OCI-LY7 (cell line): ENCODE results near the gene CLCN4. TPM values are rescaled to one million over a fixed set of nuclear protein-coding genes. Genes with fewer than 3 reads are reported as not detected.

ENCODE experiments used
- BruUV-seq: library from RNA; stranded (reverse); fragments of 400-500 nt; replicated peaks from 2 replicates; lab custom pipeline; 2021; lab: Mats Ljungman, UMichigan
- CTCF ChIA-PET: fragments of 300-600 bp; sonication (Branson Sonifier 250); formaldehyde crosslinking; loops from one replicate; lab custom pipeline; 2022; ENCODE audit warnings: antibody characterized with exemption; ENCODE audit not compliant: unreplicated experiment; lab: Charles Lee
- POLR2A ChIA-PET: fragments of 300-600 bp; sonication (Branson Sonifier 250); formaldehyde crosslinking; loops from one replicate; lab custom pipeline; 2022; ENCODE audit warnings: antibody characterized with exemption; lab: Charles Lee
- DNase-seq: peaks from one replicate; pipeline ENCODE4 v3.0.0-alpha.2; 2015; ENCODE audit warnings: low spot score
- H2AFZ ChIP-seq: fragments of 200-600 bp; sonication (generic), shearing (Covaris generic); 2 replicates; pipeline ENCODE4 v1.6.1; 2014; ENCODE audit warnings: mild to moderate bottlenecking, antibody characterized with exemption, low read length, moderate library complexity
- H3K27ac ChIP-seq: fragments of 200-600 bp; sonication (generic); 2 replicates; pipeline ENCODE4 v1.5.1; 2014; ENCODE audit warnings: mixed run types, low read depth, mild to moderate bottlenecking, moderate library complexity, low read length, inconsistent platforms; ENCODE audit not compliant: poor library complexity, severe bottlenecking
- H3K36me3 ChIP-seq: fragments of 200-600 bp; sonication (generic); 2 replicates; pipeline ENCODE4 v1.6.1; 2014; ENCODE audit warnings: mild to moderate bottlenecking, antibody characterized with exemption, low read length, moderate library complexity, mixed read lengths; ENCODE audit not compliant: insufficient read depth
- H3K4me1 ChIP-seq: fragments of 200-600 bp; sonication (generic); 2 replicates; pipeline ENCODE4 v1.5.1; 2014; ENCODE audit warnings: mild to moderate bottlenecking, low read length; ENCODE audit not compliant: insufficient read depth, poor library complexity, severe bottlenecking
- H3K4me2 ChIP-seq: fragments of 200-600 bp; sonication (generic); 2 replicates; pipeline ENCODE4 v1.6.1; 2014; ENCODE audit warnings: mild to moderate bottlenecking, low read length
- H3K4me3 ChIP-seq: fragments of 200-600 bp; sonication (generic); 2 replicates; pipeline ENCODE4 v1.5.1; 2014; ENCODE audit warnings: mild to moderate bottlenecking, low read depth, low read length; ENCODE audit not compliant: poor library complexity, severe bottlenecking
- H3K79me2 ChIP-seq: fragments of 200-600 bp; sonication (generic); 2 replicates; pipeline ENCODE4 v1.6.1; 2016; ENCODE audit warnings: low read depth, mild to moderate bottlenecking, low read length, moderate library complexity, mixed read lengths; ENCODE audit not compliant: insufficient read depth
- H3K9me2 ChIP-seq: fragments of 200-600 bp; sonication (generic); 2 replicates; pipeline ENCODE4 v1.6.1; 2016; ENCODE audit warnings: mild to moderate bottlenecking, low read length, mixed read lengths; ENCODE audit not compliant: insufficient read depth
- H3K9me3 ChIP-seq: fragments of 200-600 bp; sonication (generic); 2 replicates; pipeline ENCODE4 v1.6.1; 2014; ENCODE audit warnings: mild to moderate bottlenecking, mixed run types, low read length, mixed read lengths
- H4K20me1 ChIP-seq: fragments of 200-600 bp; sonication (generic); 2 replicates; pipeline ENCODE4 v1.6.1; 2014; ENCODE audit warnings: mild to moderate bottlenecking, antibody characterized with exemption, low read length, moderate library complexity, mixed read lengths; ENCODE audit not compliant: insufficient read depth
- EZH2phosphoT487 ChIP-seq: fragments of 200-600 bp; sonication (generic); IDR thresholded peaks from 2 replicates; pipeline ENCODE4 v1.6.1; 2018; ENCODE audit warnings: low read depth, borderline replicate concordance, mild to moderate bottlenecking, mixed run types, antibody characterized with exemption, low read length, moderate library complexity, mixed read lengths
- intact Hi-C: fragments of 100-400 bp; cut with micrococcal nuclease; formaldehyde crosslinking; loops from one replicate; pipeline ENCODE4 v1.10.0; 2022; ENCODE audit not compliant: unreplicated experiment
- total RNA-seq, 2 experiments: library from RNA; depleted of rRNA in 1 of 2; stranded (reverse); fragments of >200 nt in 1 of 2; shearing (Covaris generic) in 1 of 2; gene quantifications; 2 replicates each; pipeline ENCODE4 v1.2.3, GENCODE V29; 2014 to 2022
- TF ChIP-seq, protein P1 (sequence below): fragments of 200-600 bp; sonication (generic); conservative IDR thresholded peaks from 2 replicates; pipeline ENCODE4 v1.5.1; 2014; ENCODE audit warnings: mild to moderate bottlenecking, antibody characterized with exemption, low read length, moderate library complexity, mixed read lengths

Gene CLCN4
- total RNA-seq, 2 experiments from 2014 or later, result 7.8 to 9.7 TPM

DNA sequence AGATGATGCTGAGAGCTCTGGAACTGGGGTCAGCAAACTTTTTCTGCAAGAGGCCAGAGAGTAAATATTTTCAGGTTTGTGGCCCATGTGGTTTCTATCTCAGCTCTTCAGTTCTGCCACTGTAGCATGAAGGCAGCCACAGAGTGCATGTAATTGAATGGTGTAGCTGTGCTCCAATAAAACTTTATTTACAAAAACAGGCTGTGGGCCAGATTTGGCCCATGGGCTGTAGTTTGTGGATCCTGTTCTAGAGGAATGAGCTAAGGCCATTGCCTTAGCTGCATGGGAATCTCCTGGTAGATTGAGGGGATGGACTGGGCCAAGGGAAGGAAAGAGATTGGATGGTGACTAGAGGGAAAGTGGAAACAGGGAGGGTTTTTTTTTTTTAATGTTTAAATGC lies 36.8 kb downstream of the CLCN4 start:
- H4K20me1 ChIP-seq, result peaks cover 5% of the 10 kb centered on the region; the same call in 1 of the 2 replicates
- ChIA-PET POLR2A (no interaction called here), CTCF (no interaction called here)
- H2AFZ ChIP-seq, result no peak overlapping the region
- no peaks in the 10 kb centered on the region for H3K9me2 ChIP-seq
- no TSS peak for BruUV-seq
- peaks cover 5% of the 10 kb centered on the region for H3K4me1 ChIP-seq
- no peak overlapping the region for H3K4me3 ChIP-seq
- H3K79me2 ChIP-seq, result no peaks in the 10 kb centered on the region
- no peak for TF ChIP-seq EZH2phosphoT487
- TF ChIP-seq, protein P1, sequence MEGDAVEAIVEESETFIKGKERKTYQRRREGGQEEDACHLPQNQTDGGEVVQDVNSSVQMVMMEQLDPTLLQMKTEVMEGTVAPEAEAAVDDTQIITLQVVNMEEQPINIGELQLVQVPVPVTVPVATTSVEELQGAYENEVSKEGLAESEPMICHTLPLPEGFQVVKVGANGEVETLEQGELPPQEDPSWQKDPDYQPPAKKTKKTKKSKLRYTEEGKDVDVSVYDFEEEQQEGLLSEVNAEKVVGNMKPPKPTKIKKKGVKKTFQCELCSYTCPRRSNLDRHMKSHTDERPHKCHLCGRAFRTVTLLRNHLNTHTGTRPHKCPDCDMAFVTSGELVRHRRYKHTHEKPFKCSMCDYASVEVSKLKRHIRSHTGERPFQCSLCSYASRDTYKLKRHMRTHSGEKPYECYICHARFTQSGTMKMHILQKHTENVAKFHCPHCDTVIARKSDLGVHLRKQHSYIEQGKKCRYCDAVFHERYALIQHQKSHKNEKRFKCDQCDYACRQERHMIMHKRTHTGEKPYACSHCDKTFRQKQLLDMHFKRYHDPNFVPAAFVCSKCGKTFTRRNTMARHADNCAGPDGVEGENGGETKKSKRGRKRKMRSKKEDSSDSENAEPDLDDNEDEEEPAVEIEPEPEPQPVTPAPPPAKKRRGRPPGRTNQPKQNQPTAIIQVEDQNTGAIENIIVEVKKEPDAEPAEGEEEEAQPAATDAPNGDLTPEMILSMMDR, result no peak
- DNase-seq, result no peak
- peaks cover 14% of the 10 kb centered on the region for H3K36me3 ChIP-seq
- intact Hi-C loops, result no loop called here
- no peak overlapping the region for H3K27ac ChIP-seq
- H3K4me2 ChIP-seq, result no peak overlapping the region
- no peaks in the 10 kb centered on the region for H3K9me3 ChIP-seq

DNA sequence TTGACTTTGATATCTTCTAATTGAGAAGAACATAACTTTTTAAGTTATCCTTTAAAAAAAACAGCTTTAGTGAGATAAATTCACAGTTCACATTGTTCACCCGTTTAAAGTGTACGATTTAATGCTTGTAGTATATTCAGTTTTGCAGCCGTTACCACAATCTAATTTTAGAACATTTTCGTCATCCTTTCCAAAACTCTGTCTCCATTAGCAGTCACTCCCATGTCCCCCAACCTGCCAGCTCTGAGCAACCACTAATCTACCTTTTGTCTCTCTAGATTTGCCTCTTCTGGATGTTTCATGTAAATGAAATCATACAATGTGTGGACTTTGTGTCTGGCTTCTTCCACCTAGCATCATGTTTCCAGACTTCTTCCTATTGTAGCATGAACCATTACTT lies 38.6 kb downstream of the CLCN4 start:
- Histone ChIP-seq H3K4me2 (no peak overlapping the region), H2AFZ (no peak overlapping the region), H3K27ac (no peak overlapping the region), H3K36me3 (peaks cover 16% of the 10 kb centered on the region), H3K4me3 (no peak overlapping the region), H4K20me1 (no peaks in the 10 kb centered on the region), H3K9me3 (no peaks in the 10 kb centered on the region), H3K79me2 (no peaks in the 10 kb centered on the region), H3K9me2 (no peaks in the 10 kb centered on the region), H3K4me1 (peaks cover 23% of the 10 kb centered on the region)
- BruUV-seq, result no TSS peak
- DNase-seq, result no peak
- TF ChIP-seq, protein P1, result no peak
- TF ChIP-seq EZH2phosphoT487, result no peak
- ChIA-PET CTCF (no interaction called here), POLR2A (no interaction called here)
- intact Hi-C loops, result no loop called here

DNA sequence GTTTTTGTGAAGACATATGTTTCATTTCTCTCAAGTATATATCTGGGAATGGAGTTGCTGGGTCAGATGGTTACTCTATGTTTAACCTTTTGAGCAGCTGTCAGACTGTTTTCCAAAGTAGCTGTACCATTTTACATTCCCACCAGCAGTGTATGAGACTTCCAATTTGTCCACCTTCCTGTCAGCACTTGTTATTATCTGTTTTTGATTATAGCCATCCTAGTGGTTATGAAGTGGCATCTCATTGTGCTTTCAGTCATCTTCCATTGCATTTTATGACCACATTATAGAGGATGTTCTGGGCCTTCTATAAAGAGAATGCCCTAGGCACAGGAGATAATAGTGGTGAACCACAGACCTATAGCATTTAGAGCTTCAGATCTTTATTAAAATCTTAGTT lies 39.2 kb downstream of the CLCN4 start:
- Histone ChIP-seq H3K9me2 (no peaks in the 10 kb centered on the region), H4K20me1 (no peaks in the 10 kb centered on the region), H3K79me2 (no peaks in the 10 kb centered on the region), H3K4me2 (no peak overlapping the region), H3K4me3 (no peak overlapping the region), H3K27ac (no peak overlapping the region), H3K36me3 (peaks cover 16% of the 10 kb centered on the region), H3K4me1 (peaks cover 28% of the 10 kb centered on the region), H3K9me3 (no peaks in the 10 kb centered on the region), H2AFZ (no peak overlapping the region)
- no TSS peak for BruUV-seq
- ChIA-PET CTCF (no interaction called here), POLR2A (interaction anchor here (0.5 to 0.9 kb wide), 2 partner anchors 44 to 62 kb away, joined by 3 read pairs; no protein-coding TSS in a partner anchor)
- DNase-seq, result no peak
- TF ChIP-seq, protein P1, result no peak
- TF ChIP-seq EZH2phosphoT487, result no peak
- intact Hi-C loops, result no loop called here
